OCI-LY7 (cell line): Measurements from ENCODE around the gene GARIN5B. TPM values are rescaled to one million over a fixed set of nuclear protein-coding genes. Genes with fewer than 3 reads are reported as not detected.

Experiments
- BruUV-seq: library from RNA; stranded (reverse); fragments of 400-500 nt; replicated peaks from 2 replicates; lab custom pipeline; 2021; lab: Mats Ljungman, UMichigan
- CTCF ChIA-PET: fragments of 300-600 bp; sonication (Branson Sonifier 250); formaldehyde crosslinking; loops from one replicate; lab custom pipeline; 2022; ENCODE audit warnings: antibody characterized with exemption; ENCODE audit not compliant: unreplicated experiment; lab: Charles Lee
- POLR2A ChIA-PET: fragments of 300-600 bp; sonication (Branson Sonifier 250); formaldehyde crosslinking; loops from one replicate; lab custom pipeline; 2022; ENCODE audit warnings: antibody characterized with exemption; lab: Charles Lee
- DNase-seq: peaks from one replicate; pipeline ENCODE4 v3.0.0-alpha.2; 2015; ENCODE audit warnings: low spot score
- H2AFZ ChIP-seq: fragments of 200-600 bp; sonication (generic), shearing (Covaris generic); 2 replicates; pipeline ENCODE4 v1.6.1; 2014; ENCODE audit warnings: mild to moderate bottlenecking, antibody characterized with exemption, low read length, moderate library complexity
- H3K27ac ChIP-seq: fragments of 200-600 bp; sonication (generic); 2 replicates; pipeline ENCODE4 v1.5.1; 2014; ENCODE audit warnings: mixed run types, low read depth, mild to moderate bottlenecking, moderate library complexity, low read length, inconsistent platforms; ENCODE audit not compliant: poor library complexity, severe bottlenecking
- H3K36me3 ChIP-seq: fragments of 200-600 bp; sonication (generic); 2 replicates; pipeline ENCODE4 v1.6.1; 2014; ENCODE audit warnings: mild to moderate bottlenecking, antibody characterized with exemption, low read length, moderate library complexity, mixed read lengths; ENCODE audit not compliant: insufficient read depth
- H3K4me1 ChIP-seq: fragments of 200-600 bp; sonication (generic); 2 replicates; pipeline ENCODE4 v1.5.1; 2014; ENCODE audit warnings: mild to moderate bottlenecking, low read length; ENCODE audit not compliant: insufficient read depth, poor library complexity, severe bottlenecking
- H3K4me2 ChIP-seq: fragments of 200-600 bp; sonication (generic); 2 replicates; pipeline ENCODE4 v1.6.1; 2014; ENCODE audit warnings: mild to moderate bottlenecking, low read length
- H3K4me3 ChIP-seq: fragments of 200-600 bp; sonication (generic); 2 replicates; pipeline ENCODE4 v1.5.1; 2014; ENCODE audit warnings: mild to moderate bottlenecking, low read depth, low read length; ENCODE audit not compliant: poor library complexity, severe bottlenecking
- H3K79me2 ChIP-seq: fragments of 200-600 bp; sonication (generic); 2 replicates; pipeline ENCODE4 v1.6.1; 2016; ENCODE audit warnings: low read depth, mild to moderate bottlenecking, low read length, moderate library complexity, mixed read lengths; ENCODE audit not compliant: insufficient read depth
- H3K9me2 ChIP-seq: fragments of 200-600 bp; sonication (generic); 2 replicates; pipeline ENCODE4 v1.6.1; 2016; ENCODE audit warnings: mild to moderate bottlenecking, low read length, mixed read lengths; ENCODE audit not compliant: insufficient read depth
- H3K9me3 ChIP-seq: fragments of 200-600 bp; sonication (generic); 2 replicates; pipeline ENCODE4 v1.6.1; 2014; ENCODE audit warnings: mild to moderate bottlenecking, mixed run types, low read length, mixed read lengths
- H4K20me1 ChIP-seq: fragments of 200-600 bp; sonication (generic); 2 replicates; pipeline ENCODE4 v1.6.1; 2014; ENCODE audit warnings: mild to moderate bottlenecking, antibody characterized with exemption, low read length, moderate library complexity, mixed read lengths; ENCODE audit not compliant: insufficient read depth
- CTCF ChIP-seq: fragments of 200-600 bp; sonication (generic); conservative IDR thresholded peaks from 2 replicates; pipeline ENCODE4 v1.5.1; 2014; ENCODE audit warnings: mild to moderate bottlenecking, antibody characterized with exemption, low read length, moderate library complexity, mixed read lengths
- EZH2phosphoT487 ChIP-seq: fragments of 200-600 bp; sonication (generic); IDR thresholded peaks from 2 replicates; pipeline ENCODE4 v1.6.1; 2018; ENCODE audit warnings: low read depth, borderline replicate concordance, mild to moderate bottlenecking, mixed run types, antibody characterized with exemption, low read length, moderate library complexity, mixed read lengths
- intact Hi-C: fragments of 100-400 bp; cut with micrococcal nuclease; formaldehyde crosslinking; loops from one replicate; pipeline ENCODE4 v1.10.0; 2022; ENCODE audit not compliant: unreplicated experiment
- total RNA-seq, 2 experiments: library from RNA; depleted of rRNA in 1 of 2; stranded (reverse); fragments of >200 nt in 1 of 2; shearing (Covaris generic) in 1 of 2; gene quantifications; 2 replicates each; pipeline ENCODE4 v1.2.3, GENCODE V29; 2014 to 2022

The GARIN5B gene
- total RNA-seq, 2 experiments from 2014 or later, result not detected

DNA sequence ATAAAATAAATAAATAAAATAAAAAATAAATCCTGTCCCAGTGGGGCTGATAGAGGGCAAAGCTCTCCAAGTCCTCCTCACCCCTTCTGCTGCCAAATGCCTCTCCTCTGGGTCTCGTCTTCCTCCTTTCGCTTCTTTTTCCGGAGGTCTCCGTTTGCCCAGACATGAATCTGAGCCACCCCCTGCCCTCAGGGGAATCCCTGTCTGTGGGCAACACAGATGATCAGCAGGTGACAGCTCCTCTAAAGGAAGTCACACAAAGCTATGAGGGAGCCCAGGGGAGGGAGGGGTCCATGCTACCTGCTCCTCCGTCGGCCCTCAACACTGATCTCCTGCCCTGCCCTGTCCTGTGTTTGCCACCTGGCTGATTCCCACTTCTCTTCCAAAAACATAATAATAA lies 38.4 kb downstream of the GARIN5B start:
- Histone ChIP-seq H3K27ac (no peak overlapping the region), H3K4me3 (no peak overlapping the region), H3K4me2 (no peak overlapping the region), H3K4me1 (peaks cover 11% of the 10 kb centered on the region), H2AFZ (no peak overlapping the region), H3K79me2 (no peaks in the 10 kb centered on the region), H3K36me3 (no peaks in the 10 kb centered on the region), H3K9me3 (no peaks in the 10 kb centered on the region), H3K9me2 (no peaks in the 10 kb centered on the region), H4K20me1 (no peaks in the 10 kb centered on the region)
- POLR2A ChIA-PET, result no interaction called here
- TF ChIP-seq EZH2phosphoT487 (no peak), CTCF (no peak)
- CTCF ChIA-PET, result no interaction called here
- BruUV-seq, result no TSS peak
- intact Hi-C loops, result no loop called here
- DNase-seq, result no peak

GRCh38 chr19:55322204-55322885 lies 40.7 kb downstream of the GARIN5B start:
- CTCF ChIA-PET, result no interaction called here

More at GRCh38 chr19:55322204-55322885, 40.7 kb downstream of the GARIN5B start:
- no peak overlapping the region for H3K4me2 ChIP-seq
- no peak overlapping the region for H3K4me3 ChIP-seq
- H3K79me2 ChIP-seq, result no peaks in the 10 kb centered on the region
- intact Hi-C loops, result no loop called here
- no peaks in the 10 kb centered on the region for H3K9me2 ChIP-seq
- no peaks in the 10 kb centered on the region for H4K20me1 ChIP-seq
- H3K36me3 ChIP-seq, result no peaks in the 10 kb centered on the region
- no peak overlapping the region for H2AFZ ChIP-seq
- peaks cover 11% of the 10 kb centered on the region for H3K4me1 ChIP-seq
- TF ChIP-seq CTCF (no peak), EZH2phosphoT487 (no peak)
- H3K27ac ChIP-seq, result no peak overlapping the region
- BruUV-seq, result no TSS peak
- DNase-seq, result no peak
- H3K9me3 ChIP-seq, result no peaks in the 10 kb centered on the region
- POLR2A ChIA-PET, result interaction anchor here (0.9 kb wide), 1 partner anchor 17 kb away, joined by 3 read pairs; the partner anchor contains the start of gene KMT5C
